Adipocyte (in vitro differentiated cells): Measurements from ENCODE around the gene SV2C.

Source experiments
- DNase-seq: peaks from one replicate; pipeline ENCODE4 v3.0.0-alpha.2; 2015; ENCODE audit warnings: low read depth
- H3K27me3 ChIP-seq: replicated peaks from 2 replicates; pipeline ENCODE4 v1.7.0; 2013; ENCODE audit warnings: mild to moderate bottlenecking, low read length, moderate library complexity; ENCODE audit not compliant: control insufficient read depth, insufficient read depth
- H3K36me3 ChIP-seq: 2 replicates; pipeline ENCODE4 v1.7.0; 2013; ENCODE audit warnings: low read length, mild to moderate bottlenecking, moderate library complexity; ENCODE audit not compliant: control insufficient read depth, insufficient read depth, severe bottlenecking
- H3K4me1 ChIP-seq: 2 replicates; pipeline ENCODE4 v1.7.0; 2013; ENCODE audit warnings: mild to moderate bottlenecking, low read length, moderate library complexity; ENCODE audit not compliant: control insufficient read depth, insufficient read depth
- H3K4me3 ChIP-seq: 2 replicates; pipeline ENCODE4 v1.7.0; 2013; ENCODE audit warnings: mild to moderate bottlenecking, low read length, moderate library complexity
- H3K9ac ChIP-seq: 2 replicates; pipeline ENCODE4 v1.7.0; 2013; ENCODE audit warnings: mild to moderate bottlenecking, low read length, moderate library complexity
- H3K9me3 ChIP-seq: 2 replicates; pipeline ENCODE4 v1.7.0; 2013; ENCODE audit warnings: mild to moderate bottlenecking, low read length, moderate library complexity; ENCODE audit not compliant: control insufficient read depth

Gene SV2C

GRCh38 chr5:76213858-76214257 is 130.7 kb downstream of the SV2C start:
- H3K9me3 ChIP-seq = no peaks in the 10 kb centered on the region
- DNase-seq = no peak
- no peaks in the 10 kb centered on the region for H3K36me3 ChIP-seq
- no peak overlapping the region for H3K9ac ChIP-seq
- no peaks in the 10 kb centered on the region for H3K27me3 ChIP-seq
- H3K4me3 ChIP-seq = no peak overlapping the region
- no peaks in the 10 kb centered on the region for H3K4me1 ChIP-seq

GRCh38 chr5:76216748-76217147 is 133.6 kb downstream of the SV2C start:
- no peaks in the 10 kb centered on the region for H3K27me3 ChIP-seq
- H3K9ac ChIP-seq = no peak overlapping the region
- no peaks in the 10 kb centered on the region for H3K9me3 ChIP-seq
- H3K4me1 ChIP-seq = no peaks in the 10 kb centered on the region
- H3K4me3 ChIP-seq = no peak overlapping the region
- no peaks in the 10 kb centered on the region for H3K36me3 ChIP-seq
- no peak for DNase-seq

GRCh38 chr5:76219636-76220035 is 136.5 kb downstream of the SV2C start:
- H3K27me3 ChIP-seq = no peaks in the 10 kb centered on the region
- H3K4me3 ChIP-seq = no peak overlapping the region
- no peaks in the 10 kb centered on the region for H3K36me3 ChIP-seq

GRCh38 chr5:76221311-76221710 is 138.1 kb downstream of the SV2C start:
- H3K27me3 ChIP-seq = no peaks in the 10 kb centered on the region
- H3K4me3 ChIP-seq = no peak overlapping the region
- H3K9ac ChIP-seq = no peak overlapping the region
- no peaks in the 10 kb centered on the region for H3K9me3 ChIP-seq
- no peaks in the 10 kb centered on the region for H3K4me1 ChIP-seq
- no peaks in the 10 kb centered on the region for H3K36me3 ChIP-seq
- no peak for DNase-seq

More at GRCh38 chr5:76219636-76220035, 136.5 kb downstream of the SV2C start:
- no peaks in the 10 kb centered on the region for H3K4me1 ChIP-seq
- H3K9ac ChIP-seq = no peak overlapping the region
- no peak for DNase-seq
- H3K9me3 ChIP-seq = no peaks in the 10 kb centered on the region

GRCh38 chr5:76222318-76222717 is 139.1 kb downstream of the SV2C start:
- DNase-seq = no peak
- H3K9ac ChIP-seq = no peak overlapping the region
- no peaks in the 10 kb centered on the region for H3K36me3 ChIP-seq
- no peaks in the 10 kb centered on the region for H3K4me1 ChIP-seq
- H3K9me3 ChIP-seq = no peaks in the 10 kb centered on the region
- no peak overlapping the region for H3K4me3 ChIP-seq
- no peaks in the 10 kb centered on the region for H3K27me3 ChIP-seq

GRCh38 chr5:76223696-76224095 is 140.5 kb downstream of the SV2C start:
- H3K4me1 ChIP-seq = no peaks in the 10 kb centered on the region
- no peaks in the 10 kb centered on the region for H3K9me3 ChIP-seq
- no peak overlapping the region for H3K9ac ChIP-seq
- H3K36me3 ChIP-seq = no peaks in the 10 kb centered on the region
- H3K27me3 ChIP-seq = no peaks in the 10 kb centered on the region
- no peak overlapping the region for H3K4me3 ChIP-seq
- DNase-seq = no peak

GRCh38 chr5:76224898-76225297 is 141.7 kb downstream of the SV2C start:
- Histone ChIP-seq H3K4me3 (no peak overlapping the region), H3K9me3 (no peaks in the 10 kb centered on the region), H3K36me3 (no peaks in the 10 kb centered on the region), H3K27me3 (no peaks in the 10 kb centered on the region), H3K9ac (no peak overlapping the region), H3K4me1 (no peaks in the 10 kb centered on the region)
- no peak for DNase-seq

- no peak for DNase-seq
- Histone ChIP-seq H3K4me3 (no peak overlapping the region), H3K9me3 (no peaks in the 10 kb centered on the region), H3K4me1 (no peaks in the 10 kb centered on the region), H3K9ac (no peak overlapping the region), H3K36me3 (no peaks in the 10 kb centered on the region), H3K27me3 (no peaks in the 10 kb centered on the region)
Measured at GRCh38 chr5:76225336-76225735, 142.2 kb downstream of the SV2C start.

- Histone ChIP-seq H3K9ac (no peak overlapping the region), H3K36me3 (no peaks in the 10 kb centered on the region), H3K27me3 (no peaks in the 10 kb centered on the region), H3K4me3 (no peak overlapping the region), H3K4me1 (no peaks in the 10 kb centered on the region), H3K9me3 (no peaks in the 10 kb centered on the region)
- no peak for DNase-seq
Measured at GRCh38 chr5:76229900-76230299, 146.7 kb downstream of the SV2C start.

GRCh38 chr5:76230711-76231285 is 147.6 kb downstream of the SV2C start:
- DNase-seq = no peak
- no peaks in the 10 kb centered on the region for H3K9me3 ChIP-seq
- no peaks in the 10 kb centered on the region for H3K4me1 ChIP-seq
- H3K4me3 ChIP-seq = no peak overlapping the region
- no peak overlapping the region for H3K9ac ChIP-seq
- H3K27me3 ChIP-seq = no peaks in the 10 kb centered on the region
- no peaks in the 10 kb centered on the region for H3K36me3 ChIP-seq

GRCh38 chr5:76234665-76235064 is 151.5 kb downstream of the SV2C start:
- Histone ChIP-seq H3K4me1 (no peaks in the 10 kb centered on the region), H3K36me3 (no peaks in the 10 kb centered on the region), H3K4me3 (no peak overlapping the region), H3K27me3 (peaks cover 4% of the 10 kb centered on the region), H3K9ac (no peak overlapping the region), H3K9me3 (peaks cover 10% of the 10 kb centered on the region)
- no peak for DNase-seq

- peaks cover 10% of the 10 kb centered on the region for H3K9me3 ChIP-seq
- no peaks in the 10 kb centered on the region for H3K4me1 ChIP-seq
- no peaks in the 10 kb centered on the region for H3K36me3 ChIP-seq
- H3K4me3 ChIP-seq = no peak overlapping the region
- peaks cover 4% of the 10 kb centered on the region for H3K27me3 ChIP-seq
- no peak overlapping the region for H3K9ac ChIP-seq
- no peak for DNase-seq
Measured at GRCh38 chr5:76236684-76237083, 153.5 kb downstream of the SV2C start.
